ENCODE data around the gene PALD1.

GRCh38 chr10:70593513-70593890, 114.9 kb downstream of the PALD1 start:
- TF ChIP-seq CTCF (IDR thresholded peaks at IDR 0.05) (no peak), EP300 (IDR thresholded peaks at IDR 0.05) (no peak)

All from suprapubic skin (tissue), 3 donors.